AML-193 (cell line): ENCODE data around the gene UVSSA.

ENCODE experiments used
- DNase-seq, 2 experiments: peaks; one replicate each; lab custom pipeline; 2025; lab: John Stamatoyannopoulos, UW

UVSSA gene

GRCh38 chr4:1395941-1396805 lies 49.2 kb downstream of the UVSSA start:
- DNase-seq: no peak

GRCh38 chr4:1396806-1397455 lies 49.9 kb downstream of the UVSSA start:
- DNase-seq: no peak

GRCh38 chr4:1398681-1399507 lies 51.9 kb downstream of the UVSSA start:
- no peak for DNase-seq

GRCh38 chr4:1399508-1400190 lies 52.6 kb downstream of the UVSSA start:
- no peak for DNase-seq

- DNase-seq: no peak
Measured at GRCh38 chr4:1400191-1400805, 53.3 kb downstream of the UVSSA start.

- DNase-seq: no peak
Measured at GRCh38 chr4:1400831-1401408, 53.9 kb downstream of the UVSSA start.

GRCh38 chr4:1401409-1402020 lies 54.5 kb downstream of the UVSSA start:
- no peak for DNase-seq

- no peak for DNase-seq
Measured at GRCh38 chr4:1402021-1402515, 55.1 kb downstream of the UVSSA start.

- DNase-seq: no peak
Measured at GRCh38 chr4:1402516-1403091, 55.6 kb downstream of the UVSSA start.

GRCh38 chr4:1403177-1403583 lies 56.2 kb downstream of the UVSSA start:
- DNase-seq: no peak

GRCh38 chr4:1403591-1404572 lies 56.9 kb downstream of the UVSSA start:
- DNase-seq: no peak

GRCh38 chr4:1404573-1405253 lies 57.7 kb downstream of the UVSSA start:
- no peak for DNase-seq

- no peak for DNase-seq
Measured at GRCh38 chr4:1405254-1405635, 58.2 kb downstream of the UVSSA start.

- DNase-seq: no peak
Measured at GRCh38 chr4:1405636-1406393, 58.8 kb downstream of the UVSSA start.

- no peak for DNase-seq
Measured at GRCh38 chr4:1406394-1406980, 59.5 kb downstream of the UVSSA start, which contains the start of gene NKX1-1. Gene NKX1-1 (minus strand): TSS chr4:1406442. CDS start chr4:1406442, 0 bp downstream.

GRCh38 chr4:1406981-1407656 lies 60.1 kb downstream of the UVSSA start:
- no peak for DNase-seq
